ENCODE results near the gene CENPS. TPM values are rescaled to one million over a fixed set of nuclear protein-coding genes. Genes with fewer than 3 reads are reported as not detected.

The CENPS gene
- total and polyA plus RNA-seq, 2 of the 13 experiments (the other 11 are each of a cell fraction or from before 2014, with no cell fraction given): 3.3 to 22.0 TPM

DNA sequence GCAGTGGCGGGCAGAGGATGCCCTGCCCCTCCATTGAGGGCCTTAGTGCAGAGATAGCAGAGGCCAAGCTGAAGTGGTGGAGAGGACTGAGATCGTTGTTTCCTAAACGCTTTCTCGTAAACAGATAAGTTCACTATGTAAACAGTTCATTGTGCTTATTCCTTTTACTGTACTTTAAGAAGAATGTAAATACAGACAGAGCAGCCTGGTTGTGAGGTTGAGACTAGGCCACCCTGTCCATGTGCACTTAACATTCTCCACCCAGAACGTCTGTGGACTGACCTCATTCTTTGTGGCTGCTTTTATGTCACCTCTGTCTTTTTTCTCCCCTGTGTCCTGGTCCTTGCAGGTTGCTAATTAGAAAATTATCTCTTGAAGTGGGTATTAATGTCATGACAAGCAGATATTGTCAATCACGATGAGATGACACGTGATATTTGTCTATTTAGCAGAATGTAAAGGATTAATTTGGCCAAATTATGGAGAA, 8.5 kb downstream of the CENPS start (continued):
- TF ChIP-seq ZSCAN5A (CRISPR knock-in tag; IDR thresholded peaks at IDR 0.05; ENCODE audit: borderline replicate concordance): no peak
- TF ChIP-seq, protein P1, sequence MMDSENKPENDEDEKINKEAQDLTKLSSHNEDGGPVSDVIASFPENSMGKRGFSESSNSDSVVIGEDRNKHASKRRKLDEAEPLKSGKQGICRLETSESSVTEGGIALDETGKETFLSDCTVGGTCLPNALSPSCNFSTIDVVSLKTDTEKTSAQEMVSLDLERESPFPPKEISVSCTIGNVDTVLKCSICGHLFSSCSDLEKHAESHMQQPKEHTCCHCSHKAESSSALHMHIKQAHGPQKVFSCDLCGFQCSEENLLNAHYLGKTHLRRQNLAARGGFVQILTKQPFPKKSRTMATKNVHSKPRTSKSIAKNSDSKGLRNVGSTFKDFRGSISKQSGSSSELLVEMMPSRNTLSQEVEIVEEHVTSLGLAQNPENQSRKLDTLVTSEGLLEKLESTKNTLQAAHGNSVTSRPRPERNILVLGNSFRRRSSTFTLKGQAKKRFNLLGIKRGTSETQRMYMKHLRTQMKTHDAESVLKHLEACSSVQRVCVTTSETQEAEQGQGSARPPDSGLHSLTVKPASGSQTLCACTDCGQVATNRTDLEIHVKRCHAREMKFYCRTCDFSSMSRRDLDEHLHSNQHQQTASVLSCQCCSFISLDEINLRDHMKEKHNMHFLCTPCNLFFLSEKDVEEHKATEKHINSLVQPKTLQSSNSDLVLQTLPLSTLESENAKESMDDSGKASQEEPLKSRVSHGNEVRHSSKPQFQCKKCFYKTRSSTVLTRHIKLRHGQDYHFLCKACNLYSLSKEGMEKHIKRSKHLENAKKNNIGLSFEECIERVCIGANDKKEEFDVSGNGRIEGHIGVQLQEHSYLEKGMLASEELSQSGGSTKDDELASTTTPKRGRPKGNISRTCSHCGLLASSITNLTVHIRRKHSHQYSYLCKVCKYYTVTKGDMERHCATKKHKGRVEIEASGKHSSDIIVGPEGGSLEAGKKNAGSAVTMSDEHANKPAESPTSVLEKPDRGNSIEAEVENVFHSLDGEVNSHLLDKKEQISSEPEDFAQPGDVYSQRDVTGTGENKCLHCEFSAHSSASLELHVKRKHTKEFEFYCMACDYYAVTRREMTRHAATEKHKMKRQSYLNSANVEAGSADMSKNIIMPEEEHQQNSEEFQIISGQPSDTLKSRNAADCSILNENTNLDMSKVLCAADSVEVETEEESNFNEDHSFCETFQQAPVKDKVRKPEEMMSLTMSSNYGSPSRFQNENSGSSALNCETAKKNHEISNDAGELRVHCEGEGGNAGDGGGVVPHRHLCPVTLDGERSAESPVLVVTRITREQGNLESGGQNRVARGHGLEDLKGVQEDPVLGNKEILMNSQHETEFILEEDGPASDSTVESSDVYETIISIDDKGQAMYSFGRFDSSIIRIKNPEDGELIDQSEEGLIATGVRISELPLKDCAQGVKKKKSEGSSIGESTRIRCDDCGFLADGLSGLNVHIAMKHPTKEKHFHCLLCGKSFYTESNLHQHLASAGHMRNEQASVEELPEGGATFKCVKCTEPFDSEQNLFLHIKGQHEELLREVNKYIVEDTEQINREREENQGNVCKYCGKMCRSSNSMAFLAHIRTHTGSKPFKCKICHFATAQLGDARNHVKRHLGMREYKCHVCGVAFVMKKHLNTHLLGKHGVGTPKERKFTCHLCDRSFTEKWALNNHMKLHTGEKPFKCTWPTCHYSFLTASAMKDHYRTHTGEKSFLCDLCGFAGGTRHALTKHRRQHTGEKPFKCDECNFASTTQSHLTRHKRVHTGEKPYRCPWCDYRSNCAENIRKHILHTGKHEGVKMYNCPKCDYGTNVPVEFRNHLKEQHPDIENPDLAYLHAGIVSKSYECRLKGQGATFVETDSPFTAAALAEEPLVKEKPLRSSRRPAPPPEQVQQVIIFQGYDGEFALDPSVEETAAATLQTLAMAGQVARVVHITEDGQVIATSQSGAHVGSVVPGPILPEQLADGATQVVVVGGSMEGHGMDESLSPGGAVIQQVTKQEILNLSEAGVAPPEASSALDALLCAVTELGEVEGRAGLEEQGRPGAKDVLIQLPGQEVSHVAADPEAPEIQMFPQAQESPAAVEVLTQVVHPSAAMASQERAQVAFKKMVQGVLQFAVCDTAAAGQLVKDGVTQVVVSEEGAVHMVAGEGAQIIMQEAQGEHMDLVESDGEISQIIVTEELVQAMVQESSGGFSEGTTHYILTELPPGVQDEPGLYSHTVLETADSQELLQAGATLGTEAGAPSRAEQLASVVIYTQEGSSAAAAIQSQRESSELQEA (CRISPR knock-in tag; IDR thresholded peaks at IDR 0.05; ENCODE audit: not compliant biosample characterization): no peak
- 0 out of 2 replicates have a peak, but pooled peaks have one; percentile 43 for TF ChIP-seq BCL6 (CRISPR knock-in tag; IDR thresholded peaks at IDR 0.05)
- TF ChIP-seq MAFF (IDR thresholded peaks at IDR 0.05; ENCODE audit: low read depth, low read length): peak; percentile 48; the same call in 1 of the 2 replicates
- peak; percentile 56 for TF ChIP-seq FOXA3 (CRISPR knock-in tag; IDR thresholded peaks at IDR 0.05)
- TF ChIP-seq FOXP1 (IDR thresholded peaks at IDR 0.05): no peak
- TF ChIP-seq FOXP1 (CRISPR knock-in tag; IDR thresholded peaks at IDR 0.05): peak; percentile 87
- TF ChIP-seq, protein P2, sequence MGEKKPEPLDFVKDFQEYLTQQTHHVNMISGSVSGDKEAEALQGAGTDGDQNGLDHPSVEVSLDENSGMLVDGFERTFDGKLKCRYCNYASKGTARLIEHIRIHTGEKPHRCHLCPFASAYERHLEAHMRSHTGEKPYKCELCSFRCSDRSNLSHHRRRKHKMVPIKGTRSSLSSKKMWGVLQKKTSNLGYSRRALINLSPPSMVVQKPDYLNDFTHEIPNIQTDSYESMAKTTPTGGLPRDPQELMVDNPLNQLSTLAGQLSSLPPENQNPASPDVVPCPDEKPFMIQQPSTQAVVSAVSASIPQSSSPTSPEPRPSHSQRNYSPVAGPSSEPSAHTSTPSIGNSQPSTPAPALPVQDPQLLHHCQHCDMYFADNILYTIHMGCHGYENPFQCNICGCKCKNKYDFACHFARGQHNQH (CRISPR knock-in tag; IDR thresholded peaks at IDR 0.05): no peak
- no peak for TF ChIP-seq ZNF644 (CRISPR knock-in tag; IDR thresholded peaks at IDR 0.05; ENCODE audit: low read depth)
